GM18519 (cell line): ENCODE measurements around the gene NPM3.
"Not testable (repeated sequence)": the region's sequence is repeated elsewhere in the genome, so short reads cannot be mapped to it uniquely, and the experiment has no call there.

Experiments
- ATAC-seq: cut with Tn5 transposase; IDR thresholded peaks from one replicate; pipeline ENCODE4 v1.9.1; 2021; ENCODE audit warnings: mild to moderate bottlenecking, moderate library complexity; ENCODE audit not compliant: unreplicated experiment, low FRiP score

The NPM3 gene

DNA sequence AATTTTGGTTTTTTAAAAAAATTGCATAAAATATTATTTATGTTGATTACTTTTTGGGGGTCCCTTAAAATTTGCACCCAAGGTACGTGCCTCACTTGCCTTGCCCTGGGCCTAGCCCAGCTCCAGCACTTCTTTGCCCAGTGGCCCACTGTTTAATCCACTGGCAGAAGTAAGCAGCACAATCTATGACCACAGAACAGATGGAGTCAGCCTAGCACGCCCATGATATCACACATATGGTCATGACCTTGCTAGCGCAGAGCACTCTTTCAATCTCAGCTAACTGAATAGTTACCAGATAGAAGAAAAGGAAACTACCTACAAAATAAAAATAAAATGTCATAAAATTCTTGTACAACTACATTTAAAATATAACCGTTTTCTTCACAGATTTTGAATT lies 29.4 kb upstream of the NPM3 start:
- ATAC-seq = no peak

DNA sequence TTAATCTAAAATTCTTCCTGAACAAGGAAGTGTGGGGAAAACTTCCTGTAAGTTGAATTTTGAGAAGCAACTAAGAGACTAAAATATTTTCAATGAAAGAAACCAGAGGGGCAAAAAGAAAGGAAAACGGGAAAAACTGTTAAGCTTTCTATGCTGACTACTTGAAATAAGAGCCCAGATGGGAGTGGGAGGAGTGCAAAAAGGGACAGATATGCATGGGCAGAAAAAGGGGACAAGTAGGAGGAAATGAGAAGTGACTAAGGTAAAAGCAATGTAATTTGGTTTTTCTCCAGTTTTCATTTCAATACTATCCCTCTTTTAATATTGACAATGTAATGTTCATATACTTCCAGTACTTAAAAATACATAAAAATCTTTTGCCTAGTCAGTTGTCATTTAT lies 23.9 kb upstream of the NPM3 start:
- ATAC-seq = no peak

DNA sequence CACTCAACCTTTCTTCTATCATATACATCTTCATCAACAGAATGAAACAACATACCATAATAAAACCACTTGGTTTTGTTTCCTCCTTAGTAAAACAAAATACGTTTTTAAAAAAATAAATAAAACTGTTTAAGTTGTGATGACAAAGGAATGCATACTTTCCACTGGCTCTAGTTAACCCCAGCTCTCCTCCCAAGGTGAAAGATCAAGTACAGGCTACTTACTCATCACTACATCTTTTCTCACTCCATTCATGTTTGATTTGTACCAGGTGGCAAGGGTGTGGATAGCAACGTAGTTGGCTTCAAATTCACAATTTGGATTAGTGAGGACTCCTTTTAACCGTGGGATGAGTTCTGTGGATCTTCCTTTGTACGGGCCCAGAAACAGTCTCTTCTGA lies 20.3 kb upstream of the NPM3 start:
- no peak for ATAC-seq

DNA sequence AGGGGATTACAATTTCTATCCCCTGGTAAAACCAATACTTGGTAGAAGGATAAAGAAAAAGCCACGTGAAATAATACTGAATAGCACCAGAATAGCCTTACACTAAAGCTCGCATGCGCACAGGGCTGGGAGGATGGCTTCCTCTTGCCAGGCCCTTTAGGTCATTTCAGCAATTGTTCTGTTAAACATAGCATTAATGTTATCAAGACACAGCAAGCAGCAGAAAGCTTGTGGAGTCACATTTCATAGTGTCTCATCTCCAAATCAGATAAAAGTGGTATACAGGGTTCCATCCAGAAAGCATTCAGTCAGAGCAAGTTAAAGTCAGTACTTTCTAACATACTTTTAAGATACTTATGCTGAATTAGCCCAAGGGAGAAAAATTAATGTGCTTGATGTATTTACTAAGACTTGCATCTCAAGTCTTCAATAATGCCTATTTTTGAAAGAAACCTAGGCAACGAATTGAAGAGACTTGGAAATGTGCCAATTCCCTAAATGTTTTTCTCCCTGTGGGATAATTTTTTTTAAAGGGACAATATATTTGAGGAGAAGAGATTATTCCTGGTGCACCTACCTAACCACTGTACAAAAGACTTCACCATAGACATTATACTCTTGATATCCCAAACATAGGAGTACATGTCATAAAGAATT lies 14.3 kb upstream of the NPM3 start:
- no peak for ATAC-seq

DNA sequence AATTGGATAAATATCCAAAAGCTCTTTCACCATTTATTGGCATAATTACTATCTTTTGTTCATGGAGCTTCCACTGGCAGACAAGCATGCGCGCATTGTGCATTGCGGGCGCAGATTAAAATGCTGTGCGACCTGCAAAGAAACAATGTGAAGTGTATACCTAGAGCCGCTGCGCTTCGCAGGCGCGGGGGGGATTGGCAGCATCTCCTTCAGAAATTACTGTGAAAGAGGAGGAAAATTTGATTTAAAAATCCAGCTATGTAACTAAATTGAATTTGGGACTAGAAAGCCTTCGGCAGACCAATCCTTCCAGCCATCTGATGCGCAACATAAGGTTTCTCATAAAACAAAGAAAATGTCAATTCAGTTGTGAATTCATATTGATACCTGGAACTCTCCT lies 10.3 kb upstream of the NPM3 start:
- ATAC-seq = no peak

DNA sequence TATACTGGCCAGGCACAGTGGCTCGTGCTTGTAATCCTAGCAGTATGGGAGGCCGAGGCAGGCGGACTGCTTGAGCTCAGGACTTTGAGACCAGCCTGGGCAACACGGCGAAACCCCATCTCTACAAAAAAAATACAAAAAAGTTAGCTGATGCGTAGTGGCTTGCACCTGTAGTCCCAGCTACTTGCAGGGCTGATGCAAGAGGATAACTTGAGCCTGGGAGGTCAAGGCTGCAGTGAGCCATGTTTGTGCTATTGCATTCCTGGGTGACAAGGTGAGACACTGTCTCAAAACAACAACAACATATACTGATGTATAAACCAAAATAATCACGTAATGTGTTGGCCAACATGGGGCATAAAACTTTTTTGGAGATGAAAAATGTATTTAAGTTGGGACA lies 6.4 kb upstream of the NPM3 start:
- ATAC-seq = no peak

DNA sequence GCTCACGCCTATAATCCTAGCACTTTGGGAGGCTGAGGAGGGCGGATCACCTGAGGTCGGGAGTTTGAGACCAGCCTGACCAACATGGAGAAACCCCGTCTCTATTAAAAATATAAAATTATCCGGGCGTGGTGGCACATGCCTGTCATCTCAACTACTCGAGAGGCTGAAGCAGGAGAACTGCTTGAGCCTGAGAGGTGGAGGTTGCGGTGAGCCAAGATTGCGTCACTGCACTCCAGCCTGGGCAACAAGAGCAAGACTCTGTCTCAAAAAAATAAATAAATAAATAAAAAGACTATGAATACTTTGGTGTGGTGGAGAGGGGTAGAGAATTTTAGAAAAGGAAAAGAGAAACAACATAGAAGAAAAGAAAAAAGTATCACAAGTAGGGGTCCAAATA lies 6.0 kb upstream of the NPM3 start:
- not testable (repeated sequence) for ATAC-seq

DNA sequence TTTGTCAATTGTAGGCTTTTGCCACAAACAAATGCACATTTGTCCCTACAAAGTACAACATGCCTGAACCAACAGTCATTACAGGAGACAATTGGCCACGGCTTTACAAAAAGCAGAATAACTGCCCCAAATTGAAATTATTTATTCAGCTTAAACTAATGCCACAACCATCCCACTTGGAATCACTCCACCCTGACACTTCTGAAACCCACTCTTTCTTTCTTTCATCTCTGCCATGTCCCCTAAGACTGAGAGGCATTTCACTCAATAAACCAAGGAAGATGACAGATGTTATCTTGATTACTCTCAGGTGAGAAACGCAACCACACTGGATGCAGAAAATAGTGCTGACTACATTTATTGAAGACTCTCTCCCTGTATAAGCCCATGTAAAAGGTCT lies 2.6 kb upstream of the NPM3 start:
- no peak for ATAC-seq

DNA sequence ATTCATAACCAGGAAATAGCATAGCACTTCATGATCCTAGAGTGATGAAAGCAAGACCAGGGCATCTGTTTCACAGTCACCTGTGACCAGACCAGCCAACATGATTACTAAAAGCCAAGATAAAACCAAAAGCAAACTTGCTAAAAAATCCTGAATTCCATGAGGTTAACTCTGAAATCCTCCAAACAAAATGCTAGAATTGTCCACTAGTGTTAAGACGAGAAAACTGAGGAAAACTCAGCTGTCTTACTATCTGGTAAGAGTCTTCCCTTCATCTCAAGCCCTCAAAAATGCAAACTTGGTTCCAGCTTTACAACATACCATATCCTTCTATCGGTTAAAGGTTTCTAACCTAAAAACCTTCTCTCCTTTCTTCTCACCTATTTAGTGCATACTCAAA lies 1.3 kb upstream of the NPM3 start:
- no peak for ATAC-seq

DNA sequence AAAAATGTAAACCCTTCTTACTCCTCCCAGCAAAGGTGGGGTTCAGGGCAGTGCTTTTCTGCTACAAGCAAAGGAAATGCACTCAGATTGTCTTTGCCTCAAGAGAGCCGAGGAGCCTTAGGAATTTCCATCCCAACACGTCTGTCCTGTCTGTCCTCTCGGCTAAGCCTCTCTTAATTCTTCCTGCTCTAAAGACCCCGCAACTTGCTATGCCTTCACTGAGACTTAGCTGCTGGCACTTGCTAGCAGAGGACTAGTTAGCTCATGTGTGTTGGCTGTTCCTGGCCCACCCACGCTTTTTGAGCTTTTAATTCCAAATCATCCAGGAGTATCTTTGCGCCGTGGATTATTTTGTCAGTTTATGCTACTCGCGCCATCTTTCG lies 481 bp upstream of the NPM3 start:
- no peak for ATAC-seq

DNA sequence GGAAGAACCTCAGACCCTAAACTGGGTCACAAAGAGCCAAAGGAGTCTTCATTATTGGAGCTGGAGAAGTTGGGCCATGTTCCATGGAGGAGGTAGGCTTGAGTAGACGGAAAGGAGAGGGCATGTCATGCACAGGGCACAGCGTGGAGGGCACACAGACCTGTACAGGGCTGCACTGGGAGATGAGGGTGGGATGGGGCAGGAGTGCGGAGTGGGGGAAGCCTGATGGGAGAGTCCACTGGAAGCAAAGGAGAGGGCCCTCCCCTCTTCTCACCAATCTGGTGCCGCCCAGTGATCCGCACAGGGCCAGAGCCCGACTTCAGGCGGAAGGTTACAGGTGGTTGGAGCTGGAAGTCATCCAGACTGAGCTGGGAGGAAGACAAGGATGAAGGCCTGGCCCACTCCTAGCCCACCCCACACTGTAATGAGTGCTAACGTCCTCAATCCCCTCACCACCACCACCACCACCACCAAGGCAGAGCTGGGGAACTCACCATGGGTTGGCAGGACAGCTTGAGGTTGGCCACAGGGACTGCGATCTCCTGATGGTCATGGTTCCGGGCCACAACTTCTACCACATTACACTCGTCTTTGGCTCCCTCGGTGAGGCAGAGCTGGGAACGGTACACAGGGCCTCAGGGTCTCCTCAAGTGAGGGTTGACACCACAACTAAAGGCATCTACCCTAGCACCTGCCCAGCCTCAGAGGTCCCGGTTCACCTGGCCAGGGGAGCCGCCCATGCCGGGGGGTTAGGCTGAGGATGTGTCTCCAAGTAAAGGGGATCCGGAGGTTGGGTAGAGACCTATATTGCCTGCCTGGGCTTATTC lies 1.0 kb downstream of the NPM3 start:
- ATAC-seq = no peak

DNA sequence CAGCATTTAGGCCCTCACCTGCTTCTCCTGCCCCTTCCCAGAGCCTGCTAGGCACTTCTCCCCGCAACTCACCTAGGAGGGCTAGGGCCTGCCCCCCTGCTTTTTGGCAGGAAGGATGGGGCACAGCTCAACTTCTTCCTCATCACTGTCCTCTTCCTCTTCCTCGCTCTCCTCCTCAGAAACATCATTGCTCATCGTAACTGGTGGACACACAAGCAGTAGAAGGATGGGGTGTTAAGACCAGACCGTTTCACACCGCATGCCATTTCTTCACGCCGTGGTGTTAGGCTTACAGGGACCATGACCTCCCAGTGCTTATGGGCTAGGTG lies 1.6 kb downstream of the NPM3 start:
- no peak for ATAC-seq

DNA sequence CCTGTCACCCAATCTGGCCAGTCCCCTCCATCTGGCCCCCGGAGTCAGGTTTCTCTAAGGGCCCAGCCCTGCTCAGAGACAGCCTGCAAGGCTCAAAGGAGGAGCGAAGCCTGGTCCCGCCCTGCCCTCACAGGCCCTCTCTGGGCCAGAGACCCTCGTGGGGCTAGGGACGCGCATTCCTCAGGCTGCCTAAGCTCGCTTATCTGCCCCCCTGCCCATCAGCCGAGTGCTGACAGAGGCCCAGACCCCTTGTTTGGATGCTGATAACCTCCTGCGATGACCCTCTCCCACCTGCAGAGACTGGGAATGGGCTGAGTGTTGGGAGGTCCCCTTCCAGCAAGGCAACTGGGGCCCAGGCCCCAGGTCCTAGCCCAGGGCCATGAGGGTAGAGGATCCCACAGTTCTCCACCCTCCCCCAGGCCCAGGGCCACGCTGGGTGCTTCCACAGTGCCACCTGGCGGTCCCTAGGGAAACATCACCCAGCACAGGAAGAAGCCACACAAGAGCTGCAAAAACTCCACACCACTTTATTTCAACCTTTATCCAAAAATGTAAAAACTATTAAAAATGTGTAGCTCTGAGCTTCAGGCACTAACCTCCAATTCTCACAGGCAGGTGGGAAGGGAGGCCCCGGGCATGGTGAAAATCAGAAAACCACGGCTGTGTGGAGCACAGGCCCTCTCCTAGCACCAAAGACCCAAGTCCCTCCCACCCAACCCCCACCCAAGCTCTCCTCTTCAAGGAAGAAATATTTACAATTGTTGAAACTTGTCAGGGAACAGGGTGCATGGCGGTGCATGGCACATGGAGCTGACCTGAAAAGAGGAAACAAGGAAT lies 2.2 kb downstream of the NPM3 start:
- ATAC-seq = no peak

DNA sequence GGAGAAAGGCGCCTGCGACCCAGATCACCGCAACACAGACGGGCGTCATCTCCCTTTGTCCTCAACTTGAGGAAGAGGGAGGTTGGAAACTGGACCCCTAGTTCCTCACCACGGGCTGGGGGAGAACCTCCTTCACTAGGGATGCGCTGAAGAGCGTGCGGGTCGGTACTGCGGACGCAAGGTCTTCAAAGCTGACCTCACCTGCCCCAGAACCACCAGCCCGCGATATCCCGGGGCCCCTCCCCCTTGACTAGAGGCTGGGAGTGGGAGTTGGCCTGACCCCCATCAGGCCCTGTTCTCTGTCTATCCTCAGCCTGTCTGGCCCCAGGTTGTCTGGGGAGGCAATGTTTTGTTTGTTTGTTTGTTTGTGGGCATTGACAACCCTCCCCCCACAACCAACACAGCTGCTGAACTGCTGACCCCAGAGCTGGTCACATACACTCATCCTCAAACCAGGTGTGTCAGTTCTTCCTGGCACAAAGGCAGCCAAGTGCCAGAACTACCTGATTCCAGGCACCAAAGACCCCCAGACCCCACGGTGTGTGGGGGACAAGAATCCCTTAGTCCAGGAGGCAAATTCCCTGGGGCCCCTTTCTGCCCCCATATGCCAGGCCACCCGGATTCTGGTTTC lies 2.9 kb downstream of the NPM3 start:
- no peak for ATAC-seq

DNA sequence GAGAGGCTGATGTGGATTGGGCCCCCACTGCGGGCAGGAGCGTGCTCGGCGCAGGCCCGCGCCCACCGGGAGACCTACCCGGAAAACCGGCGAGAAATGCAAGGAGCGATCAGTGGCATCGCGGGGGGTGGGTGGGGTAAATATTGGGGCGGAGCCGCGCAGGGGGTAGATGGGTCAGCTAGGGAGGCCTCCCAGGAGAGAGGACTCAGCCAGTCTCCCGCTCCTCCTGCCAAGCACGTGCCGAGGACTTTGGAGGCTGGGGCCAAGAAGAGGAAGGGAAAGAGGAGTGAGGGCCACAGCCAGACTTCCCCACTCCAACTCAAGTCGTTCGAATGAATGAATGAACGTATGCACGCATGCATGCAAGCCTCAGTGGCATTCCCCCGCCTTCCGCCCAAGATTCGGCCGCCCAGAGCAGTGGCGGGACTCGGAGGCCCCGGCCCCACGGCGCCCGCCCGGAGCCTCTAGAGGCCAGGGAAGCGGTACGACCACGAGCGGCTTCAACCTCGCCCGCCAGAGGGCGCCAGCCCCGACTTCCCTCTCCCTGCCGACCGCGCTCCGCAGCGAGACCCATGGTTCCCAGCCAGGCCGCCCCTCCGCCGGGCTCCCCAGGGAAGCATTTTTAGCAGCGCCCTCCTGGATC lies 3.6 kb downstream of the NPM3 start:
- ATAC-seq = no peak

DNA sequence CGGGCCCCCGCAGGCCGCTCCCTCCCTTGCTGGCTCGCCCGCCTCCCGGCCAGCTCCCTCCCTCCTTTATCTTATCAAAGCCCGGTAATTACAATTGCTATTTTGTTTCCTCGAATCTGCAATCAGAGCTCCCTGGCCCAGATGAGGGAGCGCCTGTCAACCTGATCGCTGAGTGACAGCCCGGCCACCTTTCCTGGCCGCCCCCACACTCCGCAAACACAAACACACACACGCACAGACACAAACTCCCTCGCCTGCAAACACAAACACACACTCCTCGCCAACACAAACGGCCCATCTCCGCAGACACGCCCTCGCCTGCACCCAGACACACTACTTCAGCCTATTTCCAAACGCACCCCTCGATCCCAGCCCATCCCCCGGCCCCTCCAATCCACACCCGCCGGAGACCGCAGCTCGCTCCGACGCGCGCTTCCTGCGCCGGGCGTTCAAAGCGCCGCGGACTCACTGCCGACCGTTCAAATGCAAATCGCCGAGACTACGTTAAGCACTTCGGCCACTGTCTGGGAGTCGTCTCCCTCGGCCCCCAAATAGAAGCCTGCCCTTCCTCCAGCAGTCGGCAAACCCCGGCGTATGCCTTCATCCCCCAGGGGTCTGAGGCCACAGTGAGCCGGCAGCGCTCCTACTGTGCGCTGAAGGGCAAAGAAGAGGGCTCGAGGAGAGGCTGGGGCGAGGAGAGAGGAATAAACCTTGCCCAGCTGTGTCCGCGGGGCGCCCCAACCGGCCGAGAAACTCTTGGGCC lies 4.3 kb downstream of the NPM3 start:
- ATAC-seq = no peak

DNA sequence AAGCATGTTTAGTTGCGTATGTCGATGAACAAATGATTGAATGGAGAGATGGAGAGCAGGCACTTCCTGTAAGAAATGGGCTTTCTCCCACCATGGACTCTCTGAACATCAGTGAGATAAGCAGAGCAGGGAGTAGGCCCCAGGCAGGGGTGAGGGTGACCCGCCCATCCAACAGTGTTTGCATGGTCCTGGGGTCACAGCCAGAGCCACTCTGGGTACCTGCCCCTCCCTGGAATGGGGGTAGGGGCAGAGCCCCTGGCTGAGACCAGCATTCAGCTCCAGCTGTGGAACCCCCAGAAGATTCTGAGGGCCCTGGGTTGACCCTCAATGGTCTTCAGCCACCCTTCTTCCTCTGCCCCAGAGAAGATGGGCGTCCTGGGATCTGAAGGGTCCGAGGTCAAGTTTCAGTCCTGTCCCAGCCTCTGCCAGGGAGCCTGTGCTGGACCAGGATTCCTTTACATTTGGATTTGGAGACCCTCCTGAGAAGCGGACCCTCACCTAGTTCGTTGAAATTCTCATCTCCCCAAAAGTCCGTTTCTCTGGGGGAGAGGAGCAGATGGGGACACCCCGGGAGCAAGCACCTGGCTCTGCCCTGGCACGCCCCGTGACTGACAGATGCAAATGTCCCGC lies 5.0 kb downstream of the NPM3 start:
- no peak for ATAC-seq

DNA sequence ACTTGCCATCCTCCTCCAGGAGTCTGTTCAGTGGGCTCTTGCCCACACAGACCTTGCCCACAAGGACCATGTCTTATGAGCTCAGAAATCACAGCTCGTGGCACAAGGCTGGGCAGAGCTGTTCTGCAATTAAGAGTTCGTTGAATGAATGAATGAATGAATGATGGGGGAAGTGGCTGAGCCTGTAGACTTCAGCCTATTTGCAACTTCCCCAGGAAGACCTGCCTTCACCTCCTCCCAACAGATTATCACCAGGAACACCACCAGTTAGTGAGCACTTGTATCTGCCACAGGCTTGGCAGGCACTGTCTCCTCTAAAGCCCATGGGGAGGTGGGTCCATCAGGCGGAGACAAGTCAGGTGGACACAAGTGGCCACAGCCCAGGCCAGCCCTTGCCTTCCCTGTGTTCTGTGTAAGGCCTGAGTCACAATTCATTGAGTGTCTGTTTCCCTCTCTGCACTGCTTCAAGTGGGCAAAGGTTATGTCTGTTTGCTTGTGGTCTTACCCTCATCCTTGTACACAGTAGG lies 5.6 kb downstream of the NPM3 start:
- no peak for ATAC-seq

DNA sequence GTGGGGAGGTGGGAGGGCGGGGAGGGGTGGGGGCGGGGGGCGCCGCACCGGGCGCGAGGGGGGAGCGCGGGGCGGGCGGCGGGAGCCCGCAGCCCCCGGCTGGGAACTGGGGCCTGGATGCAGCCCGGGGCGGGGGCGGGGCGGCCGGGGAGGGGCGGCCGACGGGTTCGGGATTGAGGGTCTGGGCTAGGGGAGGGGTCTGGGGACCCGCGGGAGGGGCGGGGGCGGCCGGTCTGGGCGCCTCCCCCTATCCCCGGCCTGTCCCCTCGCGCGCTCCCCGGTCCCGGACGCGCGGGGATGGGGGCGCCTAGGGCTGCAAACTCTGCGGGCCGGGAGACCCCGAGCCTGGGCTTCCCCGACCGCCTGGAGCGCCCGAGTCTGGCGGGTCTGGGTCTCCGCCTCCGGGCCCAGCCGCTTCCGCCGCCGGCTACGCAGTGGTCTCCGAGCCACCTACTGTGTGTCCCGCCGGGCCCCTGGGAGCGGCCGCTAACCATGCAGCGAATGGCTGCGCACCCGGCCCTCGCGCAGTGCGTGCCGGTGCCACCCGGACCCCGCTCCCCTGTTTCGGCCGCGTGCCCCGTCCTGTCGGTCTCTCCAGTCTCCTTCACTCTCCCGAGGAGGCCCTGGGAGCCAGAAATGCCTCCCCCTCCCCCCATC lies 7.0 kb downstream of the NPM3 start:
- no peak for ATAC-seq
